B cell (primary cell): ENCODE measurements around the gene HINT3. TPM values are rescaled to one million over a fixed set of nuclear protein-coding genes. Genes with fewer than 3 reads are reported as not detected.
"Not testable (repeated sequence)": the region's sequence is repeated elsewhere in the genome, so short reads cannot be mapped to it uniquely, and the experiment has no call there.

ENCODE experiments used
- ATAC-seq: fragments of 200-7000 bp; cut with Tn5 transposase; one replicate; pipeline ENCODE4 v1.10.0; 2021; ENCODE audit warnings: low read depth, mild to moderate bottlenecking, moderate number of reproducible peaks, moderate library complexity
- CTCF ChIA-PET: fragments of 350-600 bp; sonication (Branson Sonifier 250); formaldehyde crosslinking; loops from one replicate; lab custom pipeline; 2021; ENCODE audit warnings: antibody characterized with exemption, inconsistent platforms; lab: Charles Lee
- POLR2A ChIA-PET: fragments of 350-600 bp; sonication (Branson Sonifier 250); formaldehyde crosslinking; loops from one replicate; lab custom pipeline; 2021; ENCODE audit warnings: antibody characterized with exemption; lab: Charles Lee
- DNase-seq: peaks from one replicate; pipeline ENCODE4 v3.0.0; 2013
- H2AFZ ChIP-seq: 2 replicates; pipeline ENCODE4 v1.6.1; 2012; ENCODE audit warnings: mild to moderate bottlenecking, low read depth, low read length; ENCODE audit not compliant: insufficient read depth, poor library complexity, severe bottlenecking
- H3K27ac ChIP-seq, 2 donors: 1 replicate in 1 of 2; 2 replicates in 1 of 2; pipeline ENCODE4 v1.5.1; 2012 to 2013; ENCODE audit warnings: low read length in 2 of 2, mild to moderate bottlenecking in 2 of 2, moderate library complexity in 1 of 2
- H3K27me3 ChIP-seq, 4 experiments: fragments of 200-600 bp in 1 of 4; sonication (generic) in 1 of 4; replicated peaks in 1 of 4; 1 replicate in 2 of 4; 2 replicates in 2 of 4; pipeline versions ENCODE4 v1.6.1 to v1.7.0; 2013 to 2016; ENCODE audit warnings: low read length in 3 of 4, mild to moderate bottlenecking in 2 of 4, mixed read lengths in 1 of 4, moderate library complexity in 1 of 4; ENCODE audit not compliant: insufficient read depth in 4 of 4, control insufficient read depth in 3 of 4; ENCODE audit errors: control extremely low read depth in 1 of 4
- H3K36me3 ChIP-seq, 2 experiments: replicated peaks in 1 of 2; 1 replicate in 1 of 2; 2 replicates in 1 of 2; pipeline versions ENCODE4 v1.6.1 to v1.7.1; 2013; ENCODE audit warnings: low read length in 1 of 2; ENCODE audit not compliant: insufficient read depth in 2 of 2, control insufficient read depth in 1 of 2; ENCODE audit errors: control extremely low read depth in 1 of 2, extremely low read depth in 1 of 2
- H3K4me1 ChIP-seq, 2 donors: fragments of 200-600 bp in 1 of 2; sonication (generic) in 1 of 2; 1 replicate in 1 of 2; 2 replicates in 1 of 2; pipeline versions ENCODE4 v1.5.1 to v1.6.1; 2013 to 2017; ENCODE audit warnings: low read length in 2 of 2; ENCODE audit not compliant: control insufficient read depth in 2 of 2, insufficient read depth in 2 of 2
- H3K4me2 ChIP-seq: replicated peaks from 2 replicates; pipeline ENCODE3; 2012; ENCODE audit warnings: mild to moderate bottlenecking, low read depth, low read length; ENCODE audit not compliant: poor library complexity, severe bottlenecking
- H3K4me3 ChIP-seq, 5 experiments: fragments of 200-600 bp in 1 of 5; sonication (generic) in 1 of 5; 1 replicate in 3 of 5; 2 replicates in 2 of 5; pipeline versions ENCODE4 v1.5.1 to v1.7.0; 2011 to 2016; ENCODE audit warnings: low read length in 4 of 5, mild to moderate bottlenecking in 4 of 5, low read depth in 2 of 5, control low read depth in 1 of 5, moderate library complexity in 1 of 5; ENCODE audit not compliant: insufficient read depth in 1 of 5; ENCODE audit errors: control extremely low read depth in 1 of 5, extremely low read depth in 1 of 5
- H3K79me2 ChIP-seq: fragments of 200-600 bp; sonication (generic); one replicate; pipeline ENCODE4 v1.6.0; 2016; ENCODE audit warnings: low read length; ENCODE audit not compliant: control insufficient read depth, insufficient read depth
- H3K9ac ChIP-seq: fragments of 200-600 bp; sonication (generic); 2 replicates; pipeline ENCODE4 v1.6.1; 2017; ENCODE audit warnings: mild to moderate bottlenecking, low read length, moderate library complexity
- H3K9me3 ChIP-seq, 3 donors: one replicate each; pipeline versions ENCODE4 v1.6.1 to v1.7.1; 2013; ENCODE audit warnings: low read length in 2 of 3; ENCODE audit not compliant: control insufficient read depth in 2 of 3, insufficient read depth in 1 of 3; ENCODE audit errors: control extremely low read depth in 1 of 3
- H4K20me1 ChIP-seq: 2 replicates; pipeline ENCODE4 v1.6.0; 2012; ENCODE audit warnings: mild to moderate bottlenecking, low read length; ENCODE audit not compliant: insufficient read depth, control insufficient read depth, poor library complexity, severe bottlenecking
- H3K27ac Mint-ChIP-seq: one replicate; pipeline ENCODE4 v1.8.0; 2021; ENCODE audit warnings: mixed read lengths
- H3K27me3 Mint-ChIP-seq: one replicate; pipeline ENCODE4 v1.8.0; 2021; ENCODE audit warnings: mixed read lengths
- H3K4me1 Mint-ChIP-seq: one replicate; pipeline ENCODE4 v1.8.0; 2021; ENCODE audit warnings: mixed read lengths
- H3K4me3 Mint-ChIP-seq: one replicate; pipeline ENCODE4 v1.8.0; 2021; ENCODE audit warnings: mixed read lengths
- H3K9me3 Mint-ChIP-seq: one replicate; pipeline ENCODE4 v1.8.0; 2022; ENCODE audit warnings: mixed read lengths; ENCODE audit not compliant: insufficient read depth
- EZH2 ChIP-seq: IDR thresholded peaks from 2 replicates; pipeline ENCODE4 v1.6.1; 2012; ENCODE audit warnings: borderline replicate concordance, low read depth, mild to moderate bottlenecking, moderate library complexity, low read length; ENCODE audit not compliant: insufficient read depth, poor library complexity, severe bottlenecking
- WGBS: methylation state at CpG from one replicate; pipeline ENCODE4 v1.1.5; 2013; ENCODE audit warnings: missing lambda C conversion rate; ENCODE audit not compliant: insufficient coverage; 5-methylcytosine and 5-hydroxymethylcytosine counted together
- intact Hi-C: fragments of 100-400 bp; cut with micrococcal nuclease; formaldehyde crosslinking; loops from one replicate; pipeline ENCODE4 v1.10.0; 2022
- polyA plus RNA-seq: library from polyadenylated mRNA; depleted of rRNA; stranded (reverse); fragments of >200 nt; gene quantifications from 2 replicates; pipeline ENCODE4 v1.2.3, GENCODE V29; 2012
- total RNA-seq, 2 donors: library from RNA; stranded (reverse); fragments of 120-200 nt in 1 of 2; gene quantifications; 1 replicate in 1 of 2; 2 replicates in 1 of 2; pipeline versions ENCODE4 v1.2.3 to v1.2.4, GENCODE V29; 2013 to 2022
- TF ChIP-seq, protein P1 (sequence below): fragments of 200-600 bp; IDR thresholded peaks from one replicate; pipeline ENCODE4 v1.8.0; 2022; ENCODE audit warnings: antibody characterized with exemption, mild to moderate bottlenecking

The HINT3 gene
- total and polyA plus RNA-seq, 2 donors (not counting 1 experiment from before 2014, with no cell fraction given) = 5.5 to 12.4 TPM

DNA sequence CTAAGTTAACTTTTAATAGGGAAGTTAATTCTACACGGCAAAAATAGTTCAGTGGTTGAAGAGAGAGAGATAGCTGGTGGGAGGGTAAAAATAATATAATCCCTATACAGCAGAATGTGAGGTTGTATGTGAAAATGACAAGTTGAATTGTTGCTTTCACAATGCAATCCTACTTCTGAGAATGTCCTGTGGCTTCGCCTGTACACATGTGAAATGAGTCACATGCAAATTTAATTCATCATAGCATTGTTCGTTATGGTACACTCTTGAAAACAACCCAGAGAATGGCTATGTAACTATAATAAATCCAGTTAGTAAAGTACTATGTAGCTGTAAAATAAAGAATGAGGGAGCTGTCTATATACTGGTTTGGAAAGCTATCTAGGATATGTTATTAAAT lies 46.0 kb upstream of the HINT3 start:
- Histone ChIP-seq H3K79me2 (no peaks in the 10 kb centered on the region), H3K27me3 (no peaks in the 10 kb centered on the region), H3K4me2 (no peak overlapping the region), H3K36me3 (peaks cover 0 to 7% of the 10 kb centered on the region in 2 experiments), H2AFZ (no peak overlapping the region), H3K9me3 (no peaks in the 10 kb centered on the region), H3K4me1 (no peaks in the 10 kb centered on the region), H3K27ac (no peak overlapping the region), H3K4me3 (no peak overlapping the region), H4K20me1 (no peaks in the 10 kb centered on the region), H3K9ac (no peak overlapping the region)
- Mint-ChIP-seq H3K4me1 (no peaks in the 10 kb centered on the region), H3K4me3 (no peak overlapping the region), H3K9me3 (no peaks in the 10 kb centered on the region), H3K27ac (no peak overlapping the region), H3K27me3 (no peaks in the 10 kb centered on the region)
- no peak for TF ChIP-seq EZH2
- TF ChIP-seq, protein P1, sequence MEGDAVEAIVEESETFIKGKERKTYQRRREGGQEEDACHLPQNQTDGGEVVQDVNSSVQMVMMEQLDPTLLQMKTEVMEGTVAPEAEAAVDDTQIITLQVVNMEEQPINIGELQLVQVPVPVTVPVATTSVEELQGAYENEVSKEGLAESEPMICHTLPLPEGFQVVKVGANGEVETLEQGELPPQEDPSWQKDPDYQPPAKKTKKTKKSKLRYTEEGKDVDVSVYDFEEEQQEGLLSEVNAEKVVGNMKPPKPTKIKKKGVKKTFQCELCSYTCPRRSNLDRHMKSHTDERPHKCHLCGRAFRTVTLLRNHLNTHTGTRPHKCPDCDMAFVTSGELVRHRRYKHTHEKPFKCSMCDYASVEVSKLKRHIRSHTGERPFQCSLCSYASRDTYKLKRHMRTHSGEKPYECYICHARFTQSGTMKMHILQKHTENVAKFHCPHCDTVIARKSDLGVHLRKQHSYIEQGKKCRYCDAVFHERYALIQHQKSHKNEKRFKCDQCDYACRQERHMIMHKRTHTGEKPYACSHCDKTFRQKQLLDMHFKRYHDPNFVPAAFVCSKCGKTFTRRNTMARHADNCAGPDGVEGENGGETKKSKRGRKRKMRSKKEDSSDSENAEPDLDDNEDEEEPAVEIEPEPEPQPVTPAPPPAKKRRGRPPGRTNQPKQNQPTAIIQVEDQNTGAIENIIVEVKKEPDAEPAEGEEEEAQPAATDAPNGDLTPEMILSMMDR = no peak
- CTCF ChIA-PET = interaction anchor here (1.3 to 1.6 kb wide), 2 partner anchors 13 to 129 kb away, joined by 3 read pairs; no protein-coding TSS in a partner anchor
- ATAC-seq (no peak), DNase-seq (no peak)
- POLR2A ChIA-PET = no interaction called here
- intact Hi-C loops = no loop called here
- no CpG with 5 or more reads among the region's 3 CpGs for WGBS

- H3K27ac ChIP-seq = not testable (repeated sequence)
Measured at GRCh38 chr6:125911051-125911451, 45.5 kb upstream of the HINT3 start.

DNA sequence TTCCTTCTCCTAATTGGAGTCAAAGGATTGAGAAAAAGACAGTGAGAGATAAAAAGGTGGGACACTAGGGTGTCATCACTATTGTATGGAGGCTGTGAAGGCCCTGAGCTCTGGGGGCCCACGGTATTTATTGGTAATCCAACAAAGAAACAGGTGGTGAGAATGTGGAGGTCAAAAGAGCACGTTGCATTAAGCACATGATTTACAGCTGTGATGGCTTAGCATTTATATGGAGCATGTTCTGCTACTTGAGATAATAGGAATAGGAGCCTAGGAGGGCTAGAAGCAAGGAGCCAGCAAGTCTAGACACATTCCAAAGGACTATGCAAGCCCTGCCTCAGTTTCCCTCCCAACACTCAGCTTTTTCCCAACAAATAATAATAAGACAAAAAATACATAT lies 44.1 kb upstream of the HINT3 start:
- H3K79me2 ChIP-seq, H3K36me3 ChIP-seq, H3K9me3 Mint-ChIP-seq, H3K9me3 ChIP-seq, ATAC-seq, POLR2A ChIA-PET, H3K27ac ChIP-seq, H3K27me3 ChIP-seq, H3K4me3 Mint-ChIP-seq, H2AFZ ChIP-seq, DNase-seq, intact Hi-C loops, H3K4me2 ChIP-seq, H3K4me1 ChIP-seq, H3K27me3 Mint-ChIP-seq, H3K4me3 ChIP-seq, H3K9ac ChIP-seq, H3K4me1 Mint-ChIP-seq, H4K20me1 ChIP-seq, H3K27ac Mint-ChIP-seq: not testable (repeated sequence)
- WGBS = 100% methylated on average over 2 of the region's 2 CpGs
- CTCF ChIA-PET = interaction anchor here (1.2 kb wide), 1 partner anchor 11 kb away, joined by 3 read pairs; no protein-coding TSS in a partner anchor

More at GRCh38 chr6:125911051-125911451, 45.5 kb upstream of the HINT3 start:
- H3K4me3 ChIP-seq, H3K4me2 ChIP-seq, H3K79me2 ChIP-seq, DNase-seq, H4K20me1 ChIP-seq, H3K4me1 ChIP-seq, H3K9me3 ChIP-seq, H3K36me3 ChIP-seq, H3K27me3 Mint-ChIP-seq, H3K27ac Mint-ChIP-seq, intact Hi-C loops, POLR2A ChIA-PET, H3K4me3 Mint-ChIP-seq, H3K4me1 Mint-ChIP-seq, ATAC-seq, H3K27me3 ChIP-seq, H2AFZ ChIP-seq, H3K9ac ChIP-seq, H3K9me3 Mint-ChIP-seq: not testable (repeated sequence)
- CTCF ChIA-PET = interaction anchor here (1.3 to 1.6 kb wide), 2 partner anchors 13 to 130 kb away, joined by 3 read pairs; no protein-coding TSS in a partner anchor
- 100% methylated on average over 3 of the region's 4 CpGs for whole genome bisulfite sequencing
